HCT116 (cell line): ENCODE data around the gene DUSP28. TPM values are rescaled to one million over a fixed set of nuclear protein-coding genes. Genes with fewer than 3 reads are reported as not detected.

Source experiments
- ATAC-seq: fragments of 200-7000 bp; cut with Tn5 transposase; 2 replicates; pipeline ENCODE4 v1.9.1; 2020; ENCODE audit warnings: mild to moderate bottlenecking, moderate library complexity
- BruUV-seq: library from RNA; stranded (reverse); fragments of 400-500 nt; replicated peaks from 2 replicates; lab custom pipeline; 2021; lab: Mats Ljungman, UMichigan
- CTCF ChIA-PET: fragments of 300-600 bp; sonication (Branson Sonifier 250); formaldehyde crosslinking; loops from one replicate; lab custom pipeline; 2021; ENCODE audit warnings: antibody characterized with exemption; lab: Charles Lee
- POLR2A ChIA-PET: fragments of 300-600, 350-600 bp; sonication (Branson Sonifier 250); formaldehyde crosslinking; loops from one replicate; lab custom pipeline; 2021; ENCODE audit warnings: antibody characterized with exemption; lab: Charles Lee
- RAD21 ChIA-PET, 2 experiments: fragments of 300-600 bp; sonication (Branson Sonifier 250); formaldehyde crosslinking; loops; one replicate each; lab custom pipeline; 2023; ENCODE audit warnings: low total read pairs in 2 of 2; ENCODE audit not compliant: uncharacterized antibody in 2 of 2, unreplicated experiment in 2 of 2, low non-redundant PET in 1 of 2; lab: Charles Lee
- DNase-seq: peaks from one replicate; pipeline ENCODE4 v3.0.0-alpha.2; 2010; ENCODE audit warnings: low read depth, low spot score
- H2AFZ ChIP-seq: fragments of 200-600 bp; shearing (Covaris generic), sonication (generic); 2 replicates; pipeline ENCODE4 v1.6.1; 2017; ENCODE audit warnings: low read depth, mixed run types, mixed read lengths, antibody characterized with exemption, low read length; ENCODE audit not compliant: poor library complexity, severe bottlenecking
- H3K27ac ChIP-seq: 2 replicates; pipeline ENCODE4 v1.5.1; 2012; ENCODE audit warnings: low read depth, low read length
- H3K27me3 ChIP-seq: fragments of 200-600 bp; sonication (generic); 2 replicates; pipeline ENCODE4 v1.6.1; 2016; ENCODE audit warnings: mixed run types, low read length, mixed read lengths; ENCODE audit not compliant: insufficient read depth
- H3K36me3 ChIP-seq, 2 experiments: fragments of 200-500 bp in 1 of 2; fragments of 200-600 bp in 1 of 2; sonication (Bioruptor generic) in 1 of 2; sonication (generic) in 1 of 2; 2 replicates each; pipeline versions ENCODE4 v1.5.1 to v1.6.1; 2014 to 2016; ENCODE audit warnings: low read length in 2 of 2, inconsistent platforms in 1 of 2, mixed read lengths in 1 of 2, mixed run types in 1 of 2; ENCODE audit not compliant: insufficient read depth in 2 of 2, control insufficient read depth in 1 of 2
- H3K4me1 ChIP-seq, 2 experiments: fragments of 200-600 bp in 1 of 2; sonication (generic) in 1 of 2; 2 replicates each; pipeline versions ENCODE4 v1.5.1 to v1.6.1; 2012 to 2017; ENCODE audit warnings: low read length in 2 of 2, inconsistent platforms in 1 of 2, mild to moderate bottlenecking in 1 of 2, mixed read lengths in 1 of 2, mixed run types in 1 of 2, moderate library complexity in 1 of 2; ENCODE audit not compliant: insufficient read depth in 2 of 2, control insufficient read depth in 1 of 2
- H3K4me2 ChIP-seq: fragments of 200-600 bp; sonication (generic); 2 replicates; pipeline ENCODE4 v1.6.1; 2017; ENCODE audit warnings: mixed run types, low read length, mixed read lengths
- H3K4me3 ChIP-seq, 2 experiments: fragments of 200-600 bp in 1 of 2; sonication (generic) in 1 of 2; replicated peaks in 1 of 2; 2 replicates each; pipeline ENCODE4 v1.5.1; 2011 to 2016; ENCODE audit warnings: low read length in 2 of 2, control low read depth in 1 of 2, low read depth in 1 of 2, mild to moderate bottlenecking in 1 of 2, mixed read lengths in 1 of 2, mixed run types in 1 of 2
- H3K79me2 ChIP-seq: fragments of 200-600 bp; sonication (generic); 2 replicates; pipeline ENCODE4 v1.6.1; 2017; ENCODE audit warnings: mild to moderate bottlenecking, mixed run types, low read length, moderate library complexity, mixed read lengths; ENCODE audit not compliant: insufficient read depth
- H3K9ac ChIP-seq: fragments of 200-600 bp; sonication (generic); 2 replicates; pipeline ENCODE4 v1.6.1; 2016; ENCODE audit warnings: low read length, mixed read lengths
- H3K9me2 ChIP-seq: fragments of 200-600 bp; sonication (generic), shearing (Covaris generic); 2 replicates; pipeline ENCODE4 v1.6.1; 2017; ENCODE audit warnings: mixed run types, mild to moderate bottlenecking, moderate library complexity; ENCODE audit not compliant: insufficient read depth
- H3K9me3 ChIP-seq, 2 experiments: fragments of 200-500 bp in 1 of 2; fragments of 200-600 bp in 1 of 2; sonication (Bioruptor generic) in 1 of 2; sonication (generic) in 1 of 2; 2 replicates each; pipeline ENCODE4 v1.6.1; 2014 to 2017; ENCODE audit warnings: low read length in 2 of 2, mixed read lengths in 2 of 2, inconsistent platforms in 1 of 2, low read depth in 1 of 2, mild to moderate bottlenecking in 1 of 2, mixed run types in 1 of 2, moderate library complexity in 1 of 2; ENCODE audit not compliant: control insufficient read depth in 1 of 2, insufficient read depth in 1 of 2
- H4K20me1 ChIP-seq: fragments of 200-600 bp; sonication (generic), shearing (Covaris generic); 2 replicates; pipeline ENCODE4 v1.6.1; 2017; ENCODE audit warnings: mixed run types, mild to moderate bottlenecking, moderate library complexity; ENCODE audit not compliant: insufficient read depth
- CBX3 ChIP-seq: IDR thresholded peaks from 2 replicates; pipeline ENCODE4 v1.6.1; 2012; ENCODE audit warnings: low read depth
- CEBPB ChIP-seq: IDR thresholded peaks from 2 replicates; pipeline ENCODE4 v1.6.1; 2012; ENCODE audit warnings: low read depth
- EZH2phosphoT487 ChIP-seq: fragments of 200-600 bp; IDR thresholded peaks from 2 replicates; pipeline ENCODE4 v1.6.1; 2018; ENCODE audit warnings: antibody characterized with exemption, borderline replicate concordance
- JUND ChIP-seq: IDR thresholded peaks from 2 replicates; pipeline ENCODE4 v1.6.1; 2012
- MAX ChIP-seq: IDR thresholded peaks from 2 replicates; pipeline ENCODE4 v1.6.1; 2012
- POLR2AphosphoS5 ChIP-seq: IDR thresholded peaks from 2 replicates; pipeline ENCODE4 v1.6.1; 2011; ENCODE audit warnings: mild to moderate bottlenecking, low read depth, low read length, moderate library complexity
- RAD21 ChIP-seq: IDR thresholded peaks from 2 replicates; pipeline ENCODE4 v1.6.1; 2012; ENCODE audit warnings: low read depth, mild to moderate bottlenecking
- SIN3A ChIP-seq: IDR thresholded peaks from 2 replicates; pipeline ENCODE4 v1.6.1; 2012; ENCODE audit warnings: low read depth
- SRF ChIP-seq: IDR thresholded peaks from 2 replicates; pipeline ENCODE4 v1.6.1; 2012; ENCODE audit warnings: low read depth
- TCF7L2 ChIP-seq: IDR thresholded peaks from 2 replicates; pipeline ENCODE4 v1.7.0; 2011; ENCODE audit warnings: borderline replicate concordance, inconsistent platforms; ENCODE audit not compliant: insufficient read depth, insufficient read length; ENCODE audit errors: extremely low read depth
- YY1 ChIP-seq: IDR thresholded peaks from 2 replicates; pipeline ENCODE4 v1.6.1; 2011; ENCODE audit warnings: low read length, low read depth, moderate library complexity, mild to moderate bottlenecking; ENCODE audit not compliant: insufficient replicate concordance; ENCODE audit errors: extremely low read depth
- ZBTB33 ChIP-seq: IDR thresholded peaks from 2 replicates; pipeline ENCODE4 v1.6.1; 2011; ENCODE audit warnings: mild to moderate bottlenecking, low read length, moderate library complexity; ENCODE audit not compliant: insufficient replicate concordance; ENCODE audit errors: extremely low read depth
- ZNF274 ChIP-seq: fragments of 200-500 bp; sonication (Bioruptor generic); IDR thresholded peaks from 2 replicates; pipeline ENCODE4 v1.6.1; 2014; ENCODE audit warnings: mild to moderate bottlenecking, low read depth, low read length, inconsistent platforms
- intact Hi-C: fragments of 100-400 bp; cut with micrococcal nuclease; formaldehyde crosslinking; loops from 2 replicates; pipeline ENCODE4 v1.10.0; 2022
- total RNA-seq: library from RNA; stranded (reverse); gene quantifications from one replicate; pipeline ENCODE4 v1.2.1, GENCODE V29; 2021; ENCODE audit not compliant: unreplicated experiment
- TF ChIP-seq, protein P1 (sequence below): IDR thresholded peaks from 2 replicates; pipeline ENCODE4 v1.6.1; 2012; ENCODE audit warnings: low read depth
- TF ChIP-seq, protein P2 (sequence below), 3 experiments: fragments of 200-600 bp in 1 of 3; sonication (generic) in 1 of 3; IDR thresholded peaks in 2 of 3; conservative IDR thresholded peaks in 1 of 3; 2 replicates each; pipeline ENCODE4 v1.5.1; 2012 to 2017; ENCODE audit warnings: low read depth in 2 of 3, low read length in 2 of 3, antibody characterized with exemption in 1 of 3, borderline replicate concordance in 1 of 3, control low read depth in 1 of 3, mild to moderate bottlenecking in 1 of 3, mixed read lengths in 1 of 3, mixed run types in 1 of 3, moderate library complexity in 1 of 3; ENCODE audit not compliant: insufficient read depth in 1 of 3

Gene DUSP28
- total RNA-seq, 1 experiment from 2014 or later = 5.6 TPM

DNA sequence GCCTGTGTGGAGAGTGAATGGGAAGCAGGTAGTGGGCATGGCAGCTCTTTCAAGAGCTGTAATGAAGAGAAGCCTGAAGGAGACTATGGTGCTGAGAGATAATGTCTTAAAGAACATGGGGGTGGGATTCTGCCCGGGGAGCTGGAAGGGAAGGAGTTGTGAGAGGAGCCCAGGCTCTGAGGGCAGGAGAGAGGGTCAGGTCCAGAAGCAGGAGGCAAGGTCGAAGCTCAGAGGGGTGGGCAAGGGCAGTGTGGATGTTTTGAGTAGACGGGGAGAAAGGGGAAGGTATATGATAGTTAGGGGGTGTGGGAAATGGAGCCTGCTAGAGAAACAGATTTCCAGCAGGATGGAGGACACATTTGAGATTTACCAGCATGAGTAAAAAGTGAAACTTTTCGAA is 28.5 kb downstream of the DUSP28 start:
- no peaks in the 10 kb centered on the region for H4K20me1 ChIP-seq
- no peak overlapping the region for H3K9ac ChIP-seq
- no peaks in the 10 kb centered on the region for H3K9me2 ChIP-seq
- H3K4me2 ChIP-seq = no peak overlapping the region
- H3K4me1 ChIP-seq = peaks cover 21 to 29% of the 10 kb centered on the region in 2 experiments
- H3K9me3 ChIP-seq = no peaks in the 10 kb centered on the region
- H3K27me3 ChIP-seq = no peaks in the 10 kb centered on the region
- no TSS peak for BruUV-seq
- ATAC-seq (no peak), DNase-seq (no peak)
- RAD21 ChIA-PET = no interaction called here
- peaks cover 57% of the 10 kb centered on the region for H3K79me2 ChIP-seq
- CTCF ChIA-PET = interaction anchor here (0.9 kb wide), 1 partner anchor 9 kb away, joined by 3 read pairs; no protein-coding TSS in a partner anchor
- H3K36me3 ChIP-seq = peaks cover 3 to 9% of the 10 kb centered on the region in 2 experiments; a peak in 3 of 4 replicates
- POLR2A ChIA-PET = no interaction called here
- no peak overlapping the region for H3K27ac ChIP-seq
- no peak overlapping the region for H2AFZ ChIP-seq
- intact Hi-C loops = no loop called here
- no peak overlapping the region for H3K4me3 ChIP-seq
- no peak for TF ChIP-seq SIN3A
- TF ChIP-seq, protein P1, sequence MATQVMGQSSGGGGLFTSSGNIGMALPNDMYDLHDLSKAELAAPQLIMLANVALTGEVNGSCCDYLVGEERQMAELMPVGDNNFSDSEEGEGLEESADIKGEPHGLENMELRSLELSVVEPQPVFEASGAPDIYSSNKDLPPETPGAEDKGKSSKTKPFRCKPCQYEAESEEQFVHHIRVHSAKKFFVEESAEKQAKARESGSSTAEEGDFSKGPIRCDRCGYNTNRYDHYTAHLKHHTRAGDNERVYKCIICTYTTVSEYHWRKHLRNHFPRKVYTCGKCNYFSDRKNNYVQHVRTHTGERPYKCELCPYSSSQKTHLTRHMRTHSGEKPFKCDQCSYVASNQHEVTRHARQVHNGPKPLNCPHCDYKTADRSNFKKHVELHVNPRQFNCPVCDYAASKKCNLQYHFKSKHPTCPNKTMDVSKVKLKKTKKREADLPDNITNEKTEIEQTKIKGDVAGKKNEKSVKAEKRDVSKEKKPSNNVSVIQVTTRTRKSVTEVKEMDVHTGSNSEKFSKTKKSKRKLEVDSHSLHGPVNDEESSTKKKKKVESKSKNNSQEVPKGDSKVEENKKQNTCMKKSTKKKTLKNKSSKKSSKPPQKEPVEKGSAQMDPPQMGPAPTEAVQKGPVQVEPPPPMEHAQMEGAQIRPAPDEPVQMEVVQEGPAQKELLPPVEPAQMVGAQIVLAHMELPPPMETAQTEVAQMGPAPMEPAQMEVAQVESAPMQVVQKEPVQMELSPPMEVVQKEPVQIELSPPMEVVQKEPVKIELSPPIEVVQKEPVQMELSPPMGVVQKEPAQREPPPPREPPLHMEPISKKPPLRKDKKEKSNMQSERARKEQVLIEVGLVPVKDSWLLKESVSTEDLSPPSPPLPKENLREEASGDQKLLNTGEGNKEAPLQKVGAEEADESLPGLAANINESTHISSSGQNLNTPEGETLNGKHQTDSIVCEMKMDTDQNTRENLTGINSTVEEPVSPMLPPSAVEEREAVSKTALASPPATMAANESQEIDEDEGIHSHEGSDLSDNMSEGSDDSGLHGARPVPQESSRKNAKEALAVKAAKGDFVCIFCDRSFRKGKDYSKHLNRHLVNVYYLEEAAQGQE = no peak
- no peak for TF ChIP-seq ZNF274
- TF ChIP-seq YY1 = no peak
- no peak for TF ChIP-seq RAD21
- TF ChIP-seq JUND = no peak
- TF ChIP-seq TCF7L2 = no peak
- no peak for TF ChIP-seq CEBPB
- no peak for TF ChIP-seq POLR2AphosphoS5
- no peak for TF ChIP-seq EZH2phosphoT487
- TF ChIP-seq SRF = no peak
- no peak for TF ChIP-seq MAX
- TF ChIP-seq ZBTB33 = no peak
- TF ChIP-seq, protein P2, sequence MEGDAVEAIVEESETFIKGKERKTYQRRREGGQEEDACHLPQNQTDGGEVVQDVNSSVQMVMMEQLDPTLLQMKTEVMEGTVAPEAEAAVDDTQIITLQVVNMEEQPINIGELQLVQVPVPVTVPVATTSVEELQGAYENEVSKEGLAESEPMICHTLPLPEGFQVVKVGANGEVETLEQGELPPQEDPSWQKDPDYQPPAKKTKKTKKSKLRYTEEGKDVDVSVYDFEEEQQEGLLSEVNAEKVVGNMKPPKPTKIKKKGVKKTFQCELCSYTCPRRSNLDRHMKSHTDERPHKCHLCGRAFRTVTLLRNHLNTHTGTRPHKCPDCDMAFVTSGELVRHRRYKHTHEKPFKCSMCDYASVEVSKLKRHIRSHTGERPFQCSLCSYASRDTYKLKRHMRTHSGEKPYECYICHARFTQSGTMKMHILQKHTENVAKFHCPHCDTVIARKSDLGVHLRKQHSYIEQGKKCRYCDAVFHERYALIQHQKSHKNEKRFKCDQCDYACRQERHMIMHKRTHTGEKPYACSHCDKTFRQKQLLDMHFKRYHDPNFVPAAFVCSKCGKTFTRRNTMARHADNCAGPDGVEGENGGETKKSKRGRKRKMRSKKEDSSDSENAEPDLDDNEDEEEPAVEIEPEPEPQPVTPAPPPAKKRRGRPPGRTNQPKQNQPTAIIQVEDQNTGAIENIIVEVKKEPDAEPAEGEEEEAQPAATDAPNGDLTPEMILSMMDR (IDR thresholded peaks at IDR 0.05 in 2 of 3, conservative IDR thresholded peaks at IDR 0.05 in 1 of 3; ENCODE audit: borderline replicate concordance in 1 of 3, insufficient read depth in 1 of 3, low read depth in 2 of 3, low read length in 2 of 3) = no peak
- no peak for TF ChIP-seq CBX3
